PFSK-1 (cell line): Measurements from ENCODE around the gene TNPO3.

Experiments used
- FOXP2 ChIP-seq: optimal IDR thresholded peaks from 2 replicates; pipeline ENCODE3; 2011; ENCODE audit warnings: borderline replicate concordance, control low read depth, inconsistent platforms; ENCODE audit not compliant: insufficient read depth; ENCODE audit errors: extremely low read length, extremely low read depth
- POLR2AphosphoS5 ChIP-seq: IDR thresholded peaks from 2 replicates; pipeline ENCODE4 v1.6.1; 2012; ENCODE audit warnings: low read depth, mild to moderate bottlenecking, control low read depth, low read length, moderate library complexity
- SIN3A ChIP-seq: IDR thresholded peaks from 2 replicates; pipeline ENCODE4 v1.6.1; 2012; ENCODE audit warnings: mild to moderate bottlenecking, low read length, moderate library complexity, borderline replicate concordance; ENCODE audit not compliant: insufficient read depth
- TAF1 ChIP-seq: IDR thresholded peaks from 2 replicates; pipeline ENCODE4 v1.6.1; 2012; ENCODE audit warnings: low read length, control low read depth, borderline replicate concordance; ENCODE audit not compliant: insufficient read depth
- TF ChIP-seq, protein P1 (sequence below), 2 experiments: IDR thresholded peaks; 2 replicates each; pipeline versions ENCODE4 v1.6.1 to v1.8.0; 2011 to 2012; ENCODE audit warnings: low read depth in 2 of 2, low read length in 2 of 2, control low read depth in 1 of 2, inconsistent platforms in 1 of 2, mild to moderate bottlenecking in 1 of 2, moderate library complexity in 1 of 2; ENCODE audit not compliant: insufficient read depth in 1 of 2

TNPO3 gene

DNA sequence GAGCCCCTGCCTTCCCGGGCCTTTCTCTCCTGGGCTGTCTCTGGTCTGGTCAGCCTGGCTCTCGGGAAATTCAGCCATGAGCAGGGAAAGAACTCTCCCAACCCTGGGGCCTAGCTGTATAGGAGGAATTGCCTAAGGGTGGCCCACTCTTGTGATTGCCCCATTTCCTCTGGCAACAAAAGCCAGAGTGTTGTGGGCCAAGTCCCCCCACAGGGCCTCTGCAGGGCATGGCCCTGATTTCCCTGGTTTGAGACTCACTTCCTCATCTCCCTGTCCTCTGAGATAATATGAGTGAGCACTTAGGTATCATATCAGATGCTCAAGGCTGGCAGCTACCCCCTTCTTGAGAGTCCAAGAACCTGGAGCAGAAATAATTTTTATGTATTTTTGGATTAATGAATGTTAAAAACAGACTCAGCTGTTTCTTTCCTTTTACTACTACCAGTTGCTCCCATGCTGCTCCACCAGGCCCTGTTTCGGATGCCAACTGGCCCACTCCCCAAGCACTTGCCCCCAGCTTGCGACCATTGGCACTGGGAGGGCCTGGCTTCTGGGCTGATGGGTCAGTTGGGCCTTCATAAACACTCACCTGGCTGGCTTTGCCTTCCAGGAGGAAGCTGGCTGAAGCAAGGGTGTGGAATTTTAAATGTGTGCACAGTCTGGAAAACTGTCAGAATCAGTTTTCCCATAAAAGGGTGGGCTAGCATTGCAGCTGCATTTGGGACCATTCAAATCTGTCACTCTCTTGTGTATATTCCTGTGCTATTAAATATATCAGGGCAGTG is 105.7 kb downstream of the TNPO3 start:
- TF ChIP-seq TAF1 = no peak
- TF ChIP-seq POLR2AphosphoS5 = no peak
- TF ChIP-seq FOXP2 = no peak
- TF ChIP-seq SIN3A = no peak
- TF ChIP-seq, protein P1, sequence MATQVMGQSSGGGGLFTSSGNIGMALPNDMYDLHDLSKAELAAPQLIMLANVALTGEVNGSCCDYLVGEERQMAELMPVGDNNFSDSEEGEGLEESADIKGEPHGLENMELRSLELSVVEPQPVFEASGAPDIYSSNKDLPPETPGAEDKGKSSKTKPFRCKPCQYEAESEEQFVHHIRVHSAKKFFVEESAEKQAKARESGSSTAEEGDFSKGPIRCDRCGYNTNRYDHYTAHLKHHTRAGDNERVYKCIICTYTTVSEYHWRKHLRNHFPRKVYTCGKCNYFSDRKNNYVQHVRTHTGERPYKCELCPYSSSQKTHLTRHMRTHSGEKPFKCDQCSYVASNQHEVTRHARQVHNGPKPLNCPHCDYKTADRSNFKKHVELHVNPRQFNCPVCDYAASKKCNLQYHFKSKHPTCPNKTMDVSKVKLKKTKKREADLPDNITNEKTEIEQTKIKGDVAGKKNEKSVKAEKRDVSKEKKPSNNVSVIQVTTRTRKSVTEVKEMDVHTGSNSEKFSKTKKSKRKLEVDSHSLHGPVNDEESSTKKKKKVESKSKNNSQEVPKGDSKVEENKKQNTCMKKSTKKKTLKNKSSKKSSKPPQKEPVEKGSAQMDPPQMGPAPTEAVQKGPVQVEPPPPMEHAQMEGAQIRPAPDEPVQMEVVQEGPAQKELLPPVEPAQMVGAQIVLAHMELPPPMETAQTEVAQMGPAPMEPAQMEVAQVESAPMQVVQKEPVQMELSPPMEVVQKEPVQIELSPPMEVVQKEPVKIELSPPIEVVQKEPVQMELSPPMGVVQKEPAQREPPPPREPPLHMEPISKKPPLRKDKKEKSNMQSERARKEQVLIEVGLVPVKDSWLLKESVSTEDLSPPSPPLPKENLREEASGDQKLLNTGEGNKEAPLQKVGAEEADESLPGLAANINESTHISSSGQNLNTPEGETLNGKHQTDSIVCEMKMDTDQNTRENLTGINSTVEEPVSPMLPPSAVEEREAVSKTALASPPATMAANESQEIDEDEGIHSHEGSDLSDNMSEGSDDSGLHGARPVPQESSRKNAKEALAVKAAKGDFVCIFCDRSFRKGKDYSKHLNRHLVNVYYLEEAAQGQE (IDR thresholded peaks at IDR 0.05; ENCODE audit: insufficient read depth in 1 of 2, low read depth in 2 of 2, low read length in 2 of 2) = no peak

DNA sequence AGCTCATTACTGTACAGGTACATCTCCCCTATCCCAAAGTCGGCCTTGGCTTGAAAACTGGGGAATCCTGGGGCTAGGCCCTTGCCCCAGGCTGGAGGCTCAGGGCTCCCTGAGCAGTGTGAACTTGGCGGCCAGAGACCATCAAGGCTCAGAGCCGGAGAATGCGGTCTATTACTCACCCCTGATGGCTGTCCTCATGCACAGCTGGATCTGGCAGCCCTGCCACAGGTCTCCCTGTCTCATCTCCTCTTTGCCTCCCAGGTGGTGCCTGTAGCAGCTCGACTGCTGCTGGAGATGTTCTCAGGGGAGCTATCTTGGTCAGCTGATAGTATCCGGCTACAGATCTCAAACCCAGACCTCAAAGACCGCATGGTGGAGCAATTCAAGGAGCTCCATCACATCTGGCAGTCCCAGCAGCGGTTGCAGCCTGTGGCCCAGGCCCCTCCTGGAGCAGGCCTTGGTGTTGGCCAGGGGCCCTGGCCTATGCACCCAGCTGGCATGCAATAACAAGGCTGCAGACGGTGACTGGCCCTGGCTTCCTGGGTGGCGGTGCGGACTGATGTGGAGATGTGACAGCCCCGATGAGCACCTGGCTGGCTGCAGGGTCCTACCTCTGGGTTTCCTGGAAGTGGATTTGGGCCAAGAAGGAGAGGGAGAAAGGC is 106.5 kb downstream of the TNPO3 start:
- TF ChIP-seq POLR2AphosphoS5 (no peak), FOXP2 (no peak), TAF1 (no peak), SIN3A (no peak)
- TF ChIP-seq, protein P1 (IDR thresholded peaks at IDR 0.05; ENCODE audit: insufficient read depth in 1 of 2, low read depth in 2 of 2, low read length in 2 of 2) = no peak

GRCh38 chr7:128947854-128948253 is 107.1 kb downstream of the TNPO3 start:
- TF ChIP-seq SIN3A (no peak), FOXP2 (no peak), TAF1 (no peak), POLR2AphosphoS5 (no peak)
- TF ChIP-seq, protein P1 (IDR thresholded peaks at IDR 0.05; ENCODE audit: insufficient read depth in 1 of 2, low read depth in 2 of 2, low read length in 2 of 2) = no peak

- TF ChIP-seq SIN3A = no peak
- TF ChIP-seq POLR2AphosphoS5 = no peak
- TF ChIP-seq TAF1 = no peak
- TF ChIP-seq FOXP2 = no peak
- TF ChIP-seq, protein P1 (IDR thresholded peaks at IDR 0.05; ENCODE audit: insufficient read depth in 1 of 2, low read depth in 2 of 2, low read length in 2 of 2) = no peak
These were observed 107.7 kb downstream of the TNPO3 start for GRCh38 chr7:128946936-128947830.
